GM12872 (cell line): ENCODE measurements around the gene GTSF1L.

Source experiments
- TF ChIP-seq, protein P1 (sequence below): IDR thresholded peaks from 3 replicates; pipeline ENCODE4 v1.5.1; 2011; ENCODE audit warnings: low read depth, mild to moderate bottlenecking, low read length, moderate library complexity; ENCODE audit not compliant: insufficient read depth

Gene GTSF1L

DNA sequence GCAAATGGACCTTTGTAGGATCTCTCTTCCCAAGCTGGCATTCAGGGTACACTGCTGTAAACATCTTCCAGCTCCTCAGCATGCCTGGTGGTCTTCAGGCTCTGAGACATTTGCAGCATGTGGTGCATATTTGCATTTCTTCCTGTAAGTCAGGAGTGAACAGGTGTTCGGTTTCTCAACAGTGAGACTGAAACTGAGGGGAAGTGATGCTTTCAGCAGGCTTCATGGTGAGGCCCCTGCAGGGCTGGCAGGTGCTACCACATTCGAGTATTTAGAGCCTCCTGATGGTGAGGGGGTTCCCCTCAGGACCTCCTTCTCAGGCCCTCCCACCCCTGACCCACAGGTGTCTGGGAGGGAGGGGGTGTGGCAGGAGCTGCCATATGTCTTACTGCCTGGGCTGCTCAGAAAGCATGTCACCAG is 44.8 kb downstream of the GTSF1L start:
- TF ChIP-seq, protein P1, sequence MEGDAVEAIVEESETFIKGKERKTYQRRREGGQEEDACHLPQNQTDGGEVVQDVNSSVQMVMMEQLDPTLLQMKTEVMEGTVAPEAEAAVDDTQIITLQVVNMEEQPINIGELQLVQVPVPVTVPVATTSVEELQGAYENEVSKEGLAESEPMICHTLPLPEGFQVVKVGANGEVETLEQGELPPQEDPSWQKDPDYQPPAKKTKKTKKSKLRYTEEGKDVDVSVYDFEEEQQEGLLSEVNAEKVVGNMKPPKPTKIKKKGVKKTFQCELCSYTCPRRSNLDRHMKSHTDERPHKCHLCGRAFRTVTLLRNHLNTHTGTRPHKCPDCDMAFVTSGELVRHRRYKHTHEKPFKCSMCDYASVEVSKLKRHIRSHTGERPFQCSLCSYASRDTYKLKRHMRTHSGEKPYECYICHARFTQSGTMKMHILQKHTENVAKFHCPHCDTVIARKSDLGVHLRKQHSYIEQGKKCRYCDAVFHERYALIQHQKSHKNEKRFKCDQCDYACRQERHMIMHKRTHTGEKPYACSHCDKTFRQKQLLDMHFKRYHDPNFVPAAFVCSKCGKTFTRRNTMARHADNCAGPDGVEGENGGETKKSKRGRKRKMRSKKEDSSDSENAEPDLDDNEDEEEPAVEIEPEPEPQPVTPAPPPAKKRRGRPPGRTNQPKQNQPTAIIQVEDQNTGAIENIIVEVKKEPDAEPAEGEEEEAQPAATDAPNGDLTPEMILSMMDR: no peak

DNA sequence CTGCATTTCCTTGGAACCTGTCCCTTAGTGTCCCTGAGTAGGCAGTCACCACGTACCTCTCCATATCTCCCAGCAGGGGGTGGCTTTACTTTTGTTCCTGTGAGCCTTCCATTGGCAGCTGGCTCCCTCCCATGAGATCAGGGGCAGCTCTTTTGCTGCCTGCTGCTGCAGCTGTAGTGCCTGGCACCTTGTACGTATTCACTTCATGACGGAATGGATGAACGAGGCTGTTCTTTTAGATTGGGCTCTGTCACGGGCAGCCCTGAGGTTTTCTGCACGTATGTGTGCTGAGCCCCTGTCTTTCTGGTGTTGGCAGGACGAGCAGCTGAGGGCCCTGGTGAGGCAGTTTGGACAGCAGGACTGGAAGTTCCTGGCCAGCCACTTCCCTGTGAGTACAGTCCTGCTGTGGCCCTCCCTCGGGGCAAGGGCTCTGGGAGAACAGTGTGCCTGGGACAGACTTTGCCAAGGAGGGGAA is 45.3 kb downstream of the GTSF1L start:
- TF ChIP-seq, protein P1: peak; percentile 57

DNA sequence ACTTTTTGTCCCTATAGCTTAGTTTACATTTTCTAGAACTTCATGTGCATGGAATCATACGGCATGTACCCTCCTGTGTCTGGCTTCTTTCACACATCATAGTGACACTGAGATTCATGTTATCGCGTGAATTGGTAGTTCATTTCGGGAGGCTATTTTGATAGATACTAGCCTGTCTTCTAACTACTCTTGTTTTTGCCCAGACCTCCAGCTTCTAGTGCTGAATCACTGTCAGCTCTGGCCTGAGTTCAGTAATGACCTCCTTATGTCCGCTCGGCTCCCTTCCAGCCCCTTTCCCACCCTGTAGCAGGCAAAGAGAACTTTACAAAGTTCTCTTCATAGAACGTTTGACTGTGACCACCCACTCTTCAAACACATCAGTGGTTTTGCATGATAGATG is 45.8 kb downstream of the GTSF1L start:
- TF ChIP-seq, protein P1: no peak

DNA sequence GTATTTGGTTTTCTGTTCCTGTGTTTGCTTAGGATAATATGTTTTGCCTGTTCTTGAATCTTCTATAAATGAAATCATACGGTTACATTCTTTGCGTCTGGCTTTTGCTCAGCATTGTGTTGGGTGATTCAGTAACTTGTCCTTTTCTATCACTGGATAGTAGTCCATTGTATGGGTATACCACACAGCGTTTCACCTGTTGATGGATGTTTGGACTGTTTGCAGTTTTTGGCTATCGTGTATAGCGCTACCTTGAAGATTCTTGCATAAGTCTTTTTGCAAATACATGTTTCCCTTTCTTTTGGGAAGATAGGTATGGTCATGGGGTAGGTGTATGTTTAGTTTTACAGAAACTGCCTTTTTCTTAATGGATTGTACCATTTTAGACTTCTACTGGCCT is 50.4 kb downstream of the GTSF1L start:
- TF ChIP-seq, protein P1: no peak
